ENCODE data around the gene ADAMTS2. TPM values are rescaled to one million over a fixed set of nuclear protein-coding genes. Genes with fewer than 3 reads are reported as not detected.

The ADAMTS2 gene
- total and polyA plus RNA-seq, 2 of the 8 experiments (the other 6 are each of a cell fraction or from before 2014, with no cell fraction given) = 6.6 to 7.3 TPM

GRCh38 chr5:179166171-179166885 is 178.9 kb downstream of the ADAMTS2 start (continued):
- no peak for TF ChIP-seq ATF3 (IDR thresholded peaks at IDR 0.05; ENCODE audit: insufficient read depth, low read depth, low read length)
- no peak for TF ChIP-seq EP300 (IDR thresholded peaks at IDR 0.05; ENCODE audit: borderline replicate concordance in 1 of 2, low read depth in 2 of 2, low read length in 2 of 2)
- no peak for TF ChIP-seq BACH1 (IDR thresholded peaks at IDR 0.05; ENCODE audit: low read length)
- TF ChIP-seq POU5F1 (IDR thresholded peaks at IDR 0.05; ENCODE audit: low read depth, low read length) = no peak
- no peak for TF ChIP-seq RFX5 (IDR thresholded peaks at IDR 0.05; ENCODE audit: borderline replicate concordance, low read depth, low read length)
- TF ChIP-seq FOSL1 (IDR thresholded peaks at IDR 0.05; ENCODE audit: insufficient read depth, low read depth, low read length) = no peak
